Left lung (tissue), 14 donors: ENCODE results near the gene WDCP. TPM values are rescaled to one million over a fixed set of nuclear protein-coding genes. Genes with fewer than 3 reads are reported as not detected.
"Not testable (repeated sequence)": the region's sequence is repeated elsewhere in the genome, so short reads cannot be mapped to it uniquely, and the experiment has no call there.

Experiments used
- ATAC-seq: fragments of 200-7000 bp; cut with Tn5 transposase; one replicate; pipeline ENCODE4 v1.9.1; 2020; ENCODE audit warnings: moderate library complexity
- DNase-seq, 4 donors: peaks; one replicate each; pipeline ENCODE4 v3.0.0-alpha.2; 2013 to 2020
- H3K27ac ChIP-seq, 2 donors: fragments of 200-600 bp; sonication (generic) in 1 of 2; one replicate each; pipeline versions ENCODE4 v1.5.0 to v1.8.0; 2020 to 2021
- H3K27me3 ChIP-seq, 2 donors: fragments of 200-600 bp; sonication (generic) in 1 of 2; one replicate each; pipeline versions ENCODE4 v1.5.0 to v1.8.0; 2020 to 2021
- H3K36me3 ChIP-seq, 2 donors: fragments of 200-600 bp; sonication (generic) in 1 of 2; one replicate each; pipeline versions ENCODE4 v1.5.0 to v1.8.0; 2020 to 2021
- H3K4me1 ChIP-seq, 2 donors: fragments of 200-600 bp; one replicate each; pipeline ENCODE4 v1.8.0; 2021
- H3K4me3 ChIP-seq, 2 donors: fragments of 200-600 bp; sonication (generic) in 1 of 2; one replicate each; pipeline versions ENCODE4 v1.5.0 to v1.8.0; 2020 to 2021; ENCODE audit warnings: mild to moderate bottlenecking in 1 of 2
- H3K9me3 ChIP-seq, 2 donors: fragments of 200-600 bp; sonication (generic) in 1 of 2; one replicate each; pipeline versions ENCODE4 v1.5.0 to v1.8.0; 2020 to 2021
- intact Hi-C, 2 donors: fragments of 100-400 bp; cut with DNase I; formaldehyde crosslinking; loops; one replicate each; pipeline versions ENCODE4 v1.11.2 to v1.14.2; 2022
- long read RNA-seq, 12 donors: library from polyadenylated mRNA in 2 of 12; unstranded in 2 of 12; transcript quantifications; one replicate each; pipeline ENCODE4 v2.0.0 and lab custom pipeline, GENCODE V29; 2019 to 2026
- polyA plus RNA-seq, 6 donors: library from polyadenylated mRNA; unstranded; fragments of 120-200 nt; gene quantifications; one replicate each; pipeline ENCODE4 v1.2.1, GENCODE V29; 2013; ENCODE audit not compliant: insufficient read length in 6 of 6
- total RNA-seq, 2 donors: library from RNA; stranded (reverse); fragmentation: NEBNext Ultra II Directional; extraction: Animal tissue kit (Norgen Biotek cat#: 25700); gene quantifications; one replicate each; pipeline ENCODE4 v1.2.1, GENCODE V29; 2021
- TF ChIP-seq, protein P1 (sequence below), 2 donors: fragments of 200-600 bp; sonication (generic) in 1 of 2; IDR thresholded peaks; one replicate each; pipeline versions ENCODE4 v1.5.0 to v1.8.0; 2021; ENCODE audit warnings: antibody characterized with exemption in 2 of 2
- donor health status: DM: no; HTN: yes; CAD: no.
- donor health status: DM: no; HTN: no; CAD: no.

The WDCP gene
- total RNA-seq (10 to 100 TPM; 10.3 to 12.8 TPM), polyA plus RNA-seq (10 to 100 TPM; 14.1 to 15.0 (median 14.7) TPM)
- long read RNA-seq, donor 1, partial matches to known transcripts = 17 of 19 reads
- long read RNA-seq, donor 1, other reads (novel, unspliced or antisense) = 0 of 19 reads
- long read RNA-seq, donor 2, partial matches to known transcripts = 7 of 8 reads
- long read RNA-seq, donor 2, other reads (novel, unspliced or antisense) = 0 of 8 reads
- long read RNA-seq, donor 3, partial matches to known transcripts = 0 of 4 reads
- long read RNA-seq, donor 3, other reads (novel, unspliced or antisense) = 0 of 4 reads
- long read RNA-seq, donor 4, partial matches to known transcripts = 1 of 1 reads
- long read RNA-seq, donor 4, other reads (novel, unspliced or antisense) = 0 of 1 reads
- long read RNA-seq, donor 5, partial matches to known transcripts = 6 of 6 reads
- long read RNA-seq, donor 5, other reads (novel, unspliced or antisense) = 0 of 6 reads
- long read RNA-seq, donor 6, transcript WDCP-201 (4 exons, 3,817 nt) = major isoform, 5 of 5 reads
- long read RNA-seq, donor 6, partial matches to known transcripts = 0 of 5 reads
- long read RNA-seq, donor 6, other reads (novel, unspliced or antisense) = 0 of 5 reads
- long read RNA-seq, donor 7, partial matches to known transcripts = 0 of 1 reads
- long read RNA-seq, donor 7, other reads (novel, unspliced or antisense) = 0 of 1 reads
- long read RNA-seq, donor 8 = 0 reads
- long read RNA-seq, donor 9 = 0 reads
- long read RNA-seq, donor 10, partial matches to known transcripts = 1 of 1 reads
- long read RNA-seq, donor 10, other reads (novel, unspliced or antisense) = 0 of 1 reads
- long read RNA-seq, donor 11, partial matches to known transcripts = 0 of 2 reads
- long read RNA-seq, donor 11, other reads (novel, unspliced or antisense) = 0 of 2 reads
- long read RNA-seq, donor 12, partial matches to known transcripts = 18 of 20 reads
- long read RNA-seq, donor 12, other reads (novel, unspliced or antisense) = 0 of 20 reads

- Histone ChIP-seq H3K36me3 (no peaks in the 10 kb centered on the region), H3K4me3 (peak within 1 kb of the TSS; percentile 61 to 75), H3K4me1 (peaks cover 0 to 34% of the 10 kb centered on the region in 2 donors), H3K27ac (peak within 1 kb of the TSS; percentile 60 to 75), H3K27me3 (peaks cover 0 to 32% of the 10 kb centered on the region in 2 donors), H3K9me3 (no peaks in the 10 kb centered on the region)
- TF ChIP-seq, protein P1, sequence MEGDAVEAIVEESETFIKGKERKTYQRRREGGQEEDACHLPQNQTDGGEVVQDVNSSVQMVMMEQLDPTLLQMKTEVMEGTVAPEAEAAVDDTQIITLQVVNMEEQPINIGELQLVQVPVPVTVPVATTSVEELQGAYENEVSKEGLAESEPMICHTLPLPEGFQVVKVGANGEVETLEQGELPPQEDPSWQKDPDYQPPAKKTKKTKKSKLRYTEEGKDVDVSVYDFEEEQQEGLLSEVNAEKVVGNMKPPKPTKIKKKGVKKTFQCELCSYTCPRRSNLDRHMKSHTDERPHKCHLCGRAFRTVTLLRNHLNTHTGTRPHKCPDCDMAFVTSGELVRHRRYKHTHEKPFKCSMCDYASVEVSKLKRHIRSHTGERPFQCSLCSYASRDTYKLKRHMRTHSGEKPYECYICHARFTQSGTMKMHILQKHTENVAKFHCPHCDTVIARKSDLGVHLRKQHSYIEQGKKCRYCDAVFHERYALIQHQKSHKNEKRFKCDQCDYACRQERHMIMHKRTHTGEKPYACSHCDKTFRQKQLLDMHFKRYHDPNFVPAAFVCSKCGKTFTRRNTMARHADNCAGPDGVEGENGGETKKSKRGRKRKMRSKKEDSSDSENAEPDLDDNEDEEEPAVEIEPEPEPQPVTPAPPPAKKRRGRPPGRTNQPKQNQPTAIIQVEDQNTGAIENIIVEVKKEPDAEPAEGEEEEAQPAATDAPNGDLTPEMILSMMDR (IDR thresholded peaks at IDR 0.05) = no peak
- ATAC-seq (peak; percentile 98), DNase-seq (peak; percentile 91 to 97 (median 95))
- intact Hi-C loops = no loop called here
Observed at GRCh38 chr2:24046930-24047702, at the start of gene WDCP. Gene WDCP (minus strand): TSS chr2:24047391. CDS start chr2:24039494, 7,897 bp downstream.

GRCh38 chr2:24095171-24095677 is 48.0 kb upstream of the WDCP start:
- intact Hi-C loops, H3K4me1 ChIP-seq, H3K27ac ChIP-seq, DNase-seq, ATAC-seq, H3K9me3 ChIP-seq, H3K4me3 ChIP-seq, H3K27me3 ChIP-seq: not testable (repeated sequence)
- peaks cover 0 to 21% of the 10 kb centered on the region in 2 donors for H3K36me3 ChIP-seq

DNA sequence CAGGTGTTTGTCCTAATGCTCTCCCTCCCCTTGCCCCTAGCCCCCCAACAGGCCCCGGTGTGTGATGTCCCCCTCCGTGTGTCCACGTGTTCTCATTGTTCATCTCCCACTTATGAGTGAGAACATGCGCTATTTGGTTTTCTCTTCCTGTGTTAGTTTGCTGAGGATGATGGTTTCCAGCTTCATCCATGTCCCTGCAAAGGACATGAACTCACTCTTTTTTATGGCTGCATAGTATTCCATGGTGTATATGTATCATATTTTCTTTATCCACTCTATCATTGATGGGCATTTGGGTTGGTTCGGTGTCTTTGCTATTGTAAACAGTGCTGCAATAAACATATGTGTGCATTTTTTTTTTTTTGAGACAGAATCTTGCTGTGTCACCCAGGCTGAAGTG is 46.1 kb upstream of the WDCP start:
- ATAC-seq, H3K27ac ChIP-seq, H3K9me3 ChIP-seq, intact Hi-C loops, H3K4me3 ChIP-seq, DNase-seq, H3K4me1 ChIP-seq, H3K27me3 ChIP-seq: not testable (repeated sequence)
- H3K36me3 ChIP-seq = peaks cover 0 to 21% of the 10 kb centered on the region in 2 donors

DNA sequence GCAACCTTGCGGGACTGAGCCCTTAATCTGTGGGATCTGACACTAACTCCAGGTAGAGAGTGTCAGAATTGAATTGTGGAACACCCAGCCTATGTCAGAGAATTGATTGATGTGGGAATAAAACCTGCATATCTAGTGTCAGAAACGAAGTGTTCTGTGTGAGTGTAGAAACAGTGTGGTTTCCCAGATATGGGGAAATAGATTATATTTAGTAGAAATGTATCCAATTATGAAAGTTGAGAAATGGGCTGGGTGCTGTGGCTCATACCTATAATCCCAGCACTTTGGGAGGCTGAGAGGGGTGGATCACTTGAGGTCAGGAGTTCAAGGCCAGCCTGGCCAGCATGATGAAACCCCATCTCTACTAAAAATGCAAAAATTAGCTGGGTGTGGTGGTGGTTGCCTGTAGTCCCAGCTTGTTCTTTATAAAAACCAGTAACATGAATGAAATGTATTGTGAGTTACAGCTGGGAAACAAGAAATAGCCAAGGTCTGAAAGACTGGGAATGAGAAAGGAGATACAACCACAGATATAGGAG is 41.7 kb upstream of the WDCP start:
- Histone ChIP-seq H3K27me3 (no peaks in the 10 kb centered on the region), H3K27ac (no peak overlapping the region), H3K9me3 (no peaks in the 10 kb centered on the region), H3K4me1 (peaks cover 0 to 12% of the 10 kb centered on the region in 2 donors), H3K36me3 (no peaks in the 10 kb centered on the region), H3K4me3 (no peak overlapping the region)
- ATAC-seq = no peak
- TF ChIP-seq, protein P1 (IDR thresholded peaks at IDR 0.05) = no peak
- intact Hi-C loops = no loop called here
- no peak for DNase-seq

GRCh38 chr2:24087032-24087431 is 39.8 kb upstream of the WDCP start:
- no peak for ATAC-seq
- no peak overlapping the region for H3K27ac ChIP-seq
- no peak for DNase-seq
- peaks cover 0 to 8% of the 10 kb centered on the region in 2 donors for H3K36me3 ChIP-seq
- TF ChIP-seq, protein P1 (IDR thresholded peaks at IDR 0.05) = no peak
- intact Hi-C loops = no loop called here
- peaks cover 5 to 28% of the 10 kb centered on the region in 2 donors for H3K4me1 ChIP-seq
- no peak overlapping the region for H3K4me3 ChIP-seq
- no peaks in the 10 kb centered on the region for H3K9me3 ChIP-seq
- no peaks in the 10 kb centered on the region for H3K27me3 ChIP-seq
